GM19099 (cell line): ENCODE data around the gene PLS3.

Source experiments
- POLR2A ChIP-seq: IDR thresholded peaks from 3 replicates; pipeline ENCODE4 v1.6.1; 2011; ENCODE audit warnings: low read depth; ENCODE audit not compliant: insufficient read length; ENCODE audit errors: extremely low read depth

Gene PLS3, protein sequence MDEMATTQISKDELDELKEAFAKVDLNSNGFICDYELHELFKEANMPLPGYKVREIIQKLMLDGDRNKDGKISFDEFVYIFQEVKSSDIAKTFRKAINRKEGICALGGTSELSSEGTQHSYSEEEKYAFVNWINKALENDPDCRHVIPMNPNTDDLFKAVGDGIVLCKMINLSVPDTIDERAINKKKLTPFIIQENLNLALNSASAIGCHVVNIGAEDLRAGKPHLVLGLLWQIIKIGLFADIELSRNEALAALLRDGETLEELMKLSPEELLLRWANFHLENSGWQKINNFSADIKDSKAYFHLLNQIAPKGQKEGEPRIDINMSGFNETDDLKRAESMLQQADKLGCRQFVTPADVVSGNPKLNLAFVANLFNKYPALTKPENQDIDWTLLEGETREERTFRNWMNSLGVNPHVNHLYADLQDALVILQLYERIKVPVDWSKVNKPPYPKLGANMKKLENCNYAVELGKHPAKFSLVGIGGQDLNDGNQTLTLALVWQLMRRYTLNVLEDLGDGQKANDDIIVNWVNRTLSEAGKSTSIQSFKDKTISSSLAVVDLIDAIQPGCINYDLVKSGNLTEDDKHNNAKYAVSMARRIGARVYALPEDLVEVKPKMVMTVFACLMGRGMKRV

DNA sequence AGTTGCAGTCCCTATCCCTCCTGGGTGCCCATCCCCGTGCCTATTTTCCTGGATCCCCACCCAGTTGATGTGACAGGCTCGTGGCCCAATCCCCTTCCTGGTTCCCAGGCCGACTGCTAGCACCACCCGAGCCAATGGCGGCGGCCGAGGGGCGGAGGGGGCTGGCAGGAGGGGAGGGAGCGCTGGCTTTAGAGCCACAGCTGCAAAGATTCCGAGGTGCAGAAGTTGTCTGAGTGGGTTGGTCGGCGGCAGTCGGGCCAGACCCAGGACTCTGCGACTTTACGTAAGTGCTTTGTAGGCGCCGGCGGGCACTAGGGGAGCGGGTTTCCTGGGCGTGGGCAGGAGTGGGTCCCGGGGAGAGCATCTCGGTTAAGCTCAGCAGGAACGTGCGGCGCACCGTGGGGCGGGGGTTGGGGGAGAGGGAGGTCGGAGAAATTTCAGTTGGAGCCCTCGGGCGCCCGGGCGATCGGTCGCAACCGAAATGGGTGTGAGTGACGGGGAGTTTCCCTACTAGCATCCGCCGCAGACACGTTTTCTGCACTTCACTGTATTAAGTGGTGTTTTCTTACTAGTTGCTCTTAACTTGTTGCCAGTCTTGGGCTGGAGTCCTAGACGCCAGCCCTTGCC lies at the start of gene PLS3:
TSS of gene PLS3 (plus strand) at position 197 of the 627 bp plus-strand sequence. CDS start 49,077 bp downstream, outside the sequence.
- TF ChIP-seq POLR2A: no peak

DNA sequence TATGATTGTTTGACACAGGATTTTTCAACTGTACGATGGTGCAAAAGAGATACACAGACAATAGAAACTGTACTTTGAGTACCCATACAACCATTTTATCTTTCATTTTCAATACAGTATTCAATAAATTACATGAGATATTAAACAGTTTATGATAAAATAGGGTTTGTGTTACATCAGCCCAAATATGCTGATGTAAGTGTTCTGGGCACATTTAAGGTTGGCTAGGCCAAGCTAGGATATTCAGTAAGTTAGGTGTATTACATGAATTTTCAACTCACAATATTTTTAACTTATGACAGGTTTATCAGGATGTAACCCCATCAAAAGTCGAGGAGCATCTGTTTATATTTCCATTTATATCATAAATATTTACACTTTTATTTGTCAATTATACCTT lies 42.9 kb upstream of the PLS3 start:
- no peak for TF ChIP-seq POLR2A

DNA sequence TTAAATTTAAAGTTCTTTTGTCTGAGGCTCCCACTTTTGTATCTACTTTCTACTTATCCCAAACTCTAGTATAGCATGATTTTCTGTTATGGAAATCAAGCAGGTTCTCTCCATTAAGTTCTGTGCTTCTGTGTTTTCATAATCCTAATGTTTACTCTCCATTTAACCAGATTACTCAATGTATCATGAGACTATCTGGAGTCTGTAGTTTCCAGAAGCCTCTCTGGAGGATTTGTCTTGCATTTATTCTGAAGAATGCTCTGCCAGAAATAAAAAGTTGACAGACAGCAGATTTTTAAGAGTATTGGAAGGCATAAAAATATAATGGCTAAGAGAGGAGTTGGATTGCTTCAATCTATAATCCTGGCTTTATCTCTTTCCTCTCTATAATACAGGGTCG lies 39.2 kb upstream of the PLS3 start:
- no peak for TF ChIP-seq POLR2A

DNA sequence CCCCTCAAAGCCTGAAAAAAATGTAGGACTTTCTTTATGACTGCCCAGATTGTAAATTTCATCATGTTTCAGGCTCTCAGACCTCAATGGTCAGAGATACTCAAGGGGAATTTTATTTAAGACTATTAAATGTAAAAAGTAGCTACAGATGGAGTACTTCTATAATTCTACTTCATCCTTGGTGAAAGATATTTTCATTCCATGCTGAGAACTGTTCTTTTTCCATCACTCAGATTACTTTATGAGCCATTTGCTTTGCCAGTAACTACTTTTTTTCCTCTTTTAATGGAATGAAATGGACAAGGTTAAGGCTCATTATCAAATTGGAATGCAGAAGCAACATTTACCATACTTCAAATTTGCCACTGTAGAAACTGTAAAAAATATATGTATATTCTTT lies 38.0 kb upstream of the PLS3 start:
- TF ChIP-seq POLR2A: no peak

DNA sequence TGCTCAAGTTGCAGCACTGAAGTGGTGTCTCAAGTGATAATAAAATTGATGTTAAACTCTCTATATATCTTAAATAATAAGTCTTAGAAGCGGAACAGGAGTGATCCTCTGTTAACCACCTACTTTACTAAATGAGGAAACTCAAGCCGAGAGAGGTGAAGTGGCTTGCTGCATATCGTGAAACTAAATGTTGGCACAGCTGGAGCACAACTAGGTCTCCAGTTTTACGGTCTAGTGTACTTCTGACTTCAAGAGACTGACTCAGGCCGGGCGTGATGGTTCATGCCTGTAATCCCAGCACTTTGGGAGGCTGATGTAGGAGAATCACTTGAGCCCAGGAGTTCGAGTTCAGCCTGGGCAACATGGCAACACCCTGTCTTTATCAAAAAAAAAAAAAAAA lies 35.5 kb upstream of the PLS3 start:
- TF ChIP-seq POLR2A: no peak

DNA sequence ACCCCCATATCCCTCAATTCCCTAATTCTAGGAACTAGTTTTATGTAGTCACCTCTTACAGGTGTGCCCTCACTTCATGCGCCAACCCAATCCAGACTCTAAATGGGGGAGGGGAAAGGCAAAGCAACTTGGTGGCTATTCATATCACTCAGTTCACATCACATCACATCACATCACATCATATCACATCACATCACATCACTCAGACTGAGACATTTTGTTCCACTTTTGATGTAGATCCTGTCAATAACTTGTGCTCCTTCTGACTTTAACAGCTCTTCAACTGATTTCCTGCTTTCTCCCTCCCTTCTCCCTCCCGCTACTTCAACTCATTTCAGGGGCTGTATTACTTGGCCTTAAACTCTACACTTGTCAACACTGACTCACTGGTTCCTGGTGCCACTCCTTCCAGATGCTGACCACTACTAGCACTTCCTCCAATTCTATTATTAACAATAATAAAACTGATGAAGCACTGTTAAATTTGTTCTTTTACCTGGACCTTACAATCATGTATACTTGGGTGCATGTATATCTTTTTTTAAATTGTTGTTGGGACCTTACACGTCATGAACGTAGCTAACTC lies 29.1 kb upstream of the PLS3 start:
- no peak for TF ChIP-seq POLR2A

DNA sequence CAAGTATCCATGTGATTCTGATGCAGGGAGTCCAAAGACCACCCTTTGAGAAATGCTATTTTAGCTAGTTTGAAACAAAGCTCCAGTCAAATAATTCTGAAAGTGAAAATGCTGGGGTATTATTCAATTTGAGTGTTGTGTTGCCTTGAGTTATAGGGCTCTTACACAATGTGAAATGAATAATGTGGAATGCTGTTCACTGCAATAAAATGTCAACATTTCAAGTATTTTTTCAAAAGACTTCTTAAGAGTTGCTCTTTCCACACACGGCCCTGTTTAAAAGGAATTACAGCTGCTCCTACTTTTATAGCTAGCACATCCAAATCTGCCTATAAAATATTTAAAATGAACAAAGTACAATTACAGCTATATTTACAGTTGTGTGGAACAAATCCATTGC lies 27.5 kb upstream of the PLS3 start:
- no peak for TF ChIP-seq POLR2A

DNA sequence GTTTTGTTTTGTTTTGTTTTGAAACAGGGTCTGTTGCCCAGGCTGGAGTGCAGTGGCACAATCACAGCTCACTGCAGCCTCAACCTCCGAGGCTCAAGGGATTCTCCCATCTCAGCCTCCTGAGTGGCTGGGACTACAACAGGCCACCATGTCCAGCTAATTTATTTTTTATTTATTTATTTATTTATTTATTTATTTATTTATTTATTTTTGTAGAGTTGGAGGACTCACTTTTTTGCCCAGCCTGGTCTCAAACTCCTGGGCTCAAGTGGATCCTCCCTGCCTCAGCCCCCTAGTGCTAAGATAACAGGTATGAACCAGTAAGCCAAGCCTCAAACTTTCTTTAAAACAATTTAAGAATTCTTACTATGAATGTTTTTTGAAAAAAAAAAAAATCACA lies 26.6 kb upstream of the PLS3 start:
- no peak for TF ChIP-seq POLR2A

DNA sequence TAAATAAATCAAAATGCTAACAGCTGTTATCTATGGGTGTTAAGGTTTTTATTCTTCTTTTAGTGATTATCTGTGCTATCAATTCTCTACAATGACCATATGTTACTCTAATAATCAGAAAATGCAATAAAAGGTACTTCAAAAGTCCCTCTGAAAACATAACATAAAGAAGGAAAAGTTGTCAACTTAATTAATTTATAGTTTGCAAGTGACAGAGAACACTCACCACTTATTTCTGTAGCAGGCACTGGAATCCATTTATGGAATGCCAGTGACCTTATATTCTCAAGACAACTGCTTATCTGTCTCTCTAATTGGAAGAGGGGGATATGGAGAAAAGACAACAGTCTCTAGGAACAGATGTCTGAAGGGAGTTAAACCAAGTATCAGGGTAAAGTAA lies 25.6 kb upstream of the PLS3 start:
- TF ChIP-seq POLR2A: no peak

DNA sequence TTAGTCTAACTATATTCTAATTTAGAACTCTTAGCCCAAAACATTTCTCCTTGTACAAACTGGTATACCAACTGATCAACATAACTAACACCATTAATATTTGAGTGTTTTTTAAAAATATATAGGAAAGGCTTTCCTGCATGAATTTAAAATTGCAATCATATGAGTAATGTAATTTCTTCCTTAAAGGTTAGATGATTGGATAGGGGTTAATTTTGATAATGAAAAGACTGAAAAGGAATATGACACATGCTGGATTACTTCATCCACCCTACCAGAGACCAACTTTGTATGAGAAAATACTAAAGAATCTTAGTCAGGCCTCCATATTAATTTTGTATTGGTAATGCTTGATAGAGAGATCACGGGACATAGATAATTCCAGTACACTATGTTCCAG lies 25.1 kb upstream of the PLS3 start:
- no peak for TF ChIP-seq POLR2A

DNA sequence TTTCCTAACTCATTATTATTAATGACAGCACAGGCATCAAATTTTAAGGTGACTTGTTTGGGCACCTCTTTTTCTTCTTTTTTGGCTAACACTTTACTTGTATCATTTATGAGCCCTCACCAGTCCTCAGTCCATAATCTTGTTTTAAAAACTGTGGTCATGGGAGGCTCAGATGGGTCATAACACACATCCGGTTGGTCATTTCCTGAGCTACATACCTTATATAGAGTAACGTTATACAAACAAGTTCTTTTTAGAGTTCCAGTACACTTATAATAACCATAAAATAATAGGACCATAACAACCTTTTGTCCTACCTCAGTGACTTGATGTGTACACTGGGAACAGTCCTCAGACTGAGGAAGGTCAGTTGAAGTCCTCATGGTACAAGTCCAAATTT lies 21.1 kb upstream of the PLS3 start:
- no peak for TF ChIP-seq POLR2A

DNA sequence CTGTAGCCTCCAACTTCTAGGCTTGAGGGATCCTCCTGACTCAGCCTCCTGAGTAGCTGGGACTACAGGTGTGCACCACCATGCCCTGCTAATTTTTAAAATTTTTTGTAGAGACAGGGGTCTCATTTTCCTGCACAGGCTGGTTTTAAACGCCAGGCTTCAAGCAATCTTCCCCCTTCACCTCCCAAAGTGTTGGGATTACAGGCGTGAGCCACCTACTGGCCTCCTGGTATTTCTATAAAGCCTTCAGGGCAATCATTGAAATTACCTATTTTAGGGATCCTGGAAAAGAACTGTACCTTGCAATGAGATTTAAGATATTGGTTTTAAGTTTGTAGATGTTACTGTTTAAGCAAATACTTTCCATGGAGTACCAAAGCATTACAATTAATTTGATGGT lies 13.5 kb upstream of the PLS3 start:
- no peak for TF ChIP-seq POLR2A

DNA sequence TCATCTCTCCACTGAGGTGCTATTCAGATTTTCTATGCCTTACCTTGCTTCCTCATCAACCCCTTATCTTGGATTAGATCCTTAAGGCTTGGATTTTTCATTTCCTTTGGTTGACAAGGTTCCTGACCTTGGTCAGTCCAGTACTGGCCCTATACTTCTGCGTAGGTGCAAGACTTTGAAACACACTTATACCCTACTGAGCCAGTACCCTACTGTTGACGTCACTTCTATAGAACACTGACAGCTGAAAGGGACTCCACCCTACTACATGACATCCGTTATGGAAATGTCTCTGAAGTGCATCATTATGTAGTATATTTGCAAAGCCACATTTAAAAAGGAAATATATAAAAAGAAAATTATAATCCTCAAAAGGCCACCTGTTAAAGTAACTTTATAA lies 12.0 kb upstream of the PLS3 start:
- no peak for TF ChIP-seq POLR2A

DNA sequence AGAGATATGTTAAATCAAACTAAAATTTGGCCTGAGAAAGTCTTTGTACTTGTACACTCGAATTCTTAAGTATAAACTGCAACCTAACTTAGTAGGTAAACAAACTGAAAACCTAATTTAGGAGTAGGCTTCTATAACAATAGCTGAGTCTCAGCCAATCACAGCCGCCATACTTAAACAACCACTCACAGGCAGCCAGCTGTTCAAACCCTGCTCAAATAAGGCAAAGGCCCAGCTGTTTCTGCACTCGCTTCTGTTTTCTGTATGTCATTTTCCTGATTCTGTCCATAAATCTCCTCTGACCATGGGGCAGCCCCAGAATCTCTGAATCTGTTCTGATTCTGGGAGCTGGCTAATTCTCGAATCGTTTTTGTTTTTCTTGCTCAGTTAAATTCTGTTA lies 7.8 kb upstream of the PLS3 start:
- no peak for TF ChIP-seq POLR2A

DNA sequence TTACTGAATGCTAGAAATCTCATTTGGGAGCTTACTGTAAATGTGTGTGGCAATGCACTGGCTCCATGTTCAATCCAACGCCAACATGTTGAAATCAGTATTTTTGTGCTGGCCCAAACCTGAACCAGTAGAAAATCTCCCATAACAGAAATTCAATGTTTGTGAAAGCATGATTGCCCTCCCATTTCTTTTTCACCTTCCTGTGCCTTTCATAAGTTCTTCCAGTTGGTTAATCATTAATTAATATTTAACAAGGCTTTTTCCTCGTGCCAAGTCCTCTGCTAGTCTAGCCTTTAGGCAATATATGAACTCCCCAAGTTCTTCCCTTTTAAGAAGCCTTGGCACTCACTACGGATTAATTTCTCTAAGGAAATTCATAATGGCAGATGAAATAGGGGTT lies 1.3 kb upstream of the PLS3 start:
- no peak for TF ChIP-seq POLR2A
